ENCODE measurements around the gene NSD1.

The NSD1 gene

GRCh38 chr5:177098470-177099141, 35.0 kb upstream of the NSD1 start:
- Histone ChIP-seq H3K9ac (ENCODE audit: low read length in 2 of 2) (no peak overlapping the region), H3K36me3 (ENCODE audit: control insufficient read depth in 2 of 2, insufficient read depth in 2 of 2, low read length in 2 of 2) (no peaks in the 10 kb centered on the region), H3K27ac (ENCODE audit: low read length) (no peak overlapping the region), H3K9me3 (ENCODE audit: control insufficient read depth in 2 of 2, low read length in 2 of 2) (no peaks in the 10 kb centered on the region), H3K4me1 (ENCODE audit: control insufficient read depth, insufficient read depth, low read length) (peaks cover 26% of the 10 kb centered on the region), H3K27me3 (ENCODE audit: control insufficient read depth in 1 of 2, insufficient read depth in 2 of 2, low read length in 2 of 2) (peaks cover 2 to 5% of the 10 kb centered on the region in 2 donors), H3K4me3 (ENCODE audit: low read length in 2 of 2) (no peak overlapping the region)

- Histone ChIP-seq H3K36me3 (ENCODE audit: control insufficient read depth in 2 of 2, insufficient read depth in 2 of 2, low read length in 2 of 2) (no peaks in the 10 kb centered on the region), H3K4me3 (ENCODE audit: low read length in 2 of 2) (no peak overlapping the region), H3K27me3 (ENCODE audit: control insufficient read depth in 1 of 2, insufficient read depth in 2 of 2, low read length in 2 of 2) (peaks cover 2 to 11% of the 10 kb centered on the region in 2 donors), H3K9ac (ENCODE audit: low read length in 2 of 2) (no peak overlapping the region), H3K27ac (ENCODE audit: low read length) (no peak overlapping the region), H3K4me1 (ENCODE audit: control insufficient read depth, insufficient read depth, low read length) (peaks cover 23% of the 10 kb centered on the region), H3K9me3 (ENCODE audit: control insufficient read depth in 2 of 2, low read length in 2 of 2) (no peaks in the 10 kb centered on the region)
Measured at GRCh38 chr5:177099422-177100093, 34.0 kb upstream of the NSD1 start.

- H3K9me3 ChIP-seq (ENCODE audit: control insufficient read depth in 2 of 2, low read length in 2 of 2) = no peaks in the 10 kb centered on the region
Measured at GRCh38 chr5:177100714-177101121, 32.9 kb upstream of the NSD1 start.

GRCh38 chr5:177103523-177104253, 29.9 kb upstream of the NSD1 start:
- H3K4me1 ChIP-seq (ENCODE audit: control insufficient read depth, insufficient read depth, low read length) = peaks cover 2% of the 10 kb centered on the region
- no peaks in the 10 kb centered on the region for H3K9me3 ChIP-seq (ENCODE audit: control insufficient read depth in 2 of 2, low read length in 2 of 2)
- peaks cover 2 to 12% of the 10 kb centered on the region in 2 donors for H3K27me3 ChIP-seq (ENCODE audit: control insufficient read depth in 1 of 2, insufficient read depth in 2 of 2, low read length in 2 of 2)
- no peak overlapping the region for H3K27ac ChIP-seq (ENCODE audit: low read length)
- H3K9ac ChIP-seq (ENCODE audit: low read length in 2 of 2) = no peak overlapping the region
- no peaks in the 10 kb centered on the region for H3K36me3 ChIP-seq (ENCODE audit: control insufficient read depth in 2 of 2, insufficient read depth in 2 of 2, low read length in 2 of 2)
- H3K4me3 ChIP-seq (ENCODE audit: low read length in 2 of 2) = no peak overlapping the region

More at GRCh38 chr5:177100714-177101121, 32.9 kb upstream of the NSD1 start:
- peaks cover 2 to 12% of the 10 kb centered on the region in 2 donors for H3K27me3 ChIP-seq (ENCODE audit: control insufficient read depth in 1 of 2, insufficient read depth in 2 of 2, low read length in 2 of 2)
- H3K4me1 ChIP-seq (ENCODE audit: control insufficient read depth, insufficient read depth, low read length) = peaks cover 17% of the 10 kb centered on the region
- H3K27ac ChIP-seq (ENCODE audit: low read length) = no peak overlapping the region
- no peak overlapping the region for H3K4me3 ChIP-seq (ENCODE audit: low read length in 2 of 2)
- H3K9ac ChIP-seq (ENCODE audit: low read length in 2 of 2) = no peak overlapping the region
- H3K36me3 ChIP-seq (ENCODE audit: control insufficient read depth in 2 of 2, insufficient read depth in 2 of 2, low read length in 2 of 2) = no peaks in the 10 kb centered on the region

GRCh38 chr5:177105691-177106476, 27.7 kb upstream of the NSD1 start:
- peaks cover 0 to 7% of the 10 kb centered on the region in 2 donors for H3K27me3 ChIP-seq (ENCODE audit: control insufficient read depth in 1 of 2, insufficient read depth in 2 of 2, low read length in 2 of 2)
- no peak overlapping the region for H3K9ac ChIP-seq (ENCODE audit: low read length in 2 of 2)
- H3K36me3 ChIP-seq (ENCODE audit: control insufficient read depth in 2 of 2, insufficient read depth in 2 of 2, low read length in 2 of 2) = no peaks in the 10 kb centered on the region
- no peaks in the 10 kb centered on the region for H3K9me3 ChIP-seq (ENCODE audit: control insufficient read depth in 2 of 2, low read length in 2 of 2)
- no peak overlapping the region for H3K4me3 ChIP-seq (ENCODE audit: low read length in 2 of 2)
- no peak overlapping the region for H3K27ac ChIP-seq (ENCODE audit: low read length)
- no peaks in the 10 kb centered on the region for H3K4me1 ChIP-seq (ENCODE audit: control insufficient read depth, insufficient read depth, low read length)

- H3K27ac ChIP-seq (ENCODE audit: low read length) = no peak overlapping the region
- H3K36me3 ChIP-seq (ENCODE audit: control insufficient read depth in 2 of 2, insufficient read depth in 2 of 2, low read length in 2 of 2) = no peaks in the 10 kb centered on the region
- H3K9ac ChIP-seq (ENCODE audit: low read length in 2 of 2) = no peak overlapping the region
- peaks cover 0 to 7% of the 10 kb centered on the region in 2 donors for H3K27me3 ChIP-seq (ENCODE audit: control insufficient read depth in 1 of 2, insufficient read depth in 2 of 2, low read length in 2 of 2)
- no peaks in the 10 kb centered on the region for H3K9me3 ChIP-seq (ENCODE audit: control insufficient read depth in 2 of 2, low read length in 2 of 2)
- H3K4me1 ChIP-seq (ENCODE audit: control insufficient read depth, insufficient read depth, low read length) = peaks cover 5% of the 10 kb centered on the region
- H3K4me3 ChIP-seq (ENCODE audit: low read length in 2 of 2) = no peak overlapping the region
Measured at GRCh38 chr5:177107159-177107558, 26.4 kb upstream of the NSD1 start.

- H3K4me3 ChIP-seq (ENCODE audit: low read length in 2 of 2) = no peak overlapping the region
- no peak overlapping the region for H3K9ac ChIP-seq (ENCODE audit: low read length in 2 of 2)
- H3K27ac ChIP-seq (ENCODE audit: low read length) = no peak overlapping the region
- H3K36me3 ChIP-seq (ENCODE audit: control insufficient read depth in 2 of 2, insufficient read depth in 2 of 2, low read length in 2 of 2) = no peaks in the 10 kb centered on the region
- no peaks in the 10 kb centered on the region for H3K27me3 ChIP-seq (ENCODE audit: control insufficient read depth in 1 of 2, insufficient read depth in 2 of 2, low read length in 2 of 2)
- no peaks in the 10 kb centered on the region for H3K9me3 ChIP-seq (ENCODE audit: control insufficient read depth in 2 of 2, low read length in 2 of 2)
- H3K4me1 ChIP-seq (ENCODE audit: control insufficient read depth, insufficient read depth, low read length) = peaks cover 8% of the 10 kb centered on the region
Measured at GRCh38 chr5:177109810-177110209, 23.8 kb upstream of the NSD1 start.

GRCh38 chr5:177111720-177112394, 21.7 kb upstream of the NSD1 start:
- no peak overlapping the region for H3K27ac ChIP-seq (ENCODE audit: low read length)
- no peaks in the 10 kb centered on the region for H3K9me3 ChIP-seq (ENCODE audit: control insufficient read depth in 2 of 2, low read length in 2 of 2)
- peaks cover 16% of the 10 kb centered on the region for H3K4me1 ChIP-seq (ENCODE audit: control insufficient read depth, insufficient read depth, low read length)
- H3K27me3 ChIP-seq (ENCODE audit: control insufficient read depth in 1 of 2, insufficient read depth in 2 of 2, low read length in 2 of 2) = no peaks in the 10 kb centered on the region
- H3K4me3 ChIP-seq (ENCODE audit: low read length in 2 of 2) = no peak overlapping the region
- H3K36me3 ChIP-seq (ENCODE audit: control insufficient read depth in 2 of 2, insufficient read depth in 2 of 2, low read length in 2 of 2) = no peaks in the 10 kb centered on the region
- H3K9ac ChIP-seq (ENCODE audit: low read length in 2 of 2) = no peak overlapping the region

- no peak overlapping the region for H3K9ac ChIP-seq (ENCODE audit: low read length in 2 of 2)
- H3K4me1 ChIP-seq (ENCODE audit: control insufficient read depth, insufficient read depth, low read length) = peaks cover 19% of the 10 kb centered on the region
- H3K9me3 ChIP-seq (ENCODE audit: control insufficient read depth in 2 of 2, low read length in 2 of 2) = no peaks in the 10 kb centered on the region
- H3K36me3 ChIP-seq (ENCODE audit: control insufficient read depth in 2 of 2, insufficient read depth in 2 of 2, low read length in 2 of 2) = no peaks in the 10 kb centered on the region
- no peak overlapping the region for H3K27ac ChIP-seq (ENCODE audit: low read length)
- H3K27me3 ChIP-seq (ENCODE audit: control insufficient read depth in 1 of 2, insufficient read depth in 2 of 2, low read length in 2 of 2) = no peaks in the 10 kb centered on the region
- H3K4me3 ChIP-seq (ENCODE audit: low read length in 2 of 2) = no peak overlapping the region
Measured at GRCh38 chr5:177112589-177113220, 20.9 kb upstream of the NSD1 start.
